22Rv1 (cell line): Measurements from ENCODE around the gene MYO1C.
"Not testable (repeated sequence)": the region's sequence is repeated elsewhere in the genome, so short reads cannot be mapped to it uniquely, and the experiment has no call there.

ENCODE experiments used
- H3K27ac ChIP-seq: fragments of 450-650 bp; 2 replicates; pipeline ENCODE4 v1.5.1; 2017
- CTCF ChIP-seq: fragments of 450-650 bp; IDR thresholded peaks from 2 replicates; pipeline ENCODE4 v1.5.1; 2017; ENCODE audit warnings: mild to moderate bottlenecking
- ZFX ChIP-seq: fragments of 450-650 bp; IDR thresholded peaks from 2 replicates; pipeline ENCODE4 v1.6.1; 2017; ENCODE audit warnings: antibody characterized with exemption, borderline replicate concordance

Gene MYO1C

DNA sequence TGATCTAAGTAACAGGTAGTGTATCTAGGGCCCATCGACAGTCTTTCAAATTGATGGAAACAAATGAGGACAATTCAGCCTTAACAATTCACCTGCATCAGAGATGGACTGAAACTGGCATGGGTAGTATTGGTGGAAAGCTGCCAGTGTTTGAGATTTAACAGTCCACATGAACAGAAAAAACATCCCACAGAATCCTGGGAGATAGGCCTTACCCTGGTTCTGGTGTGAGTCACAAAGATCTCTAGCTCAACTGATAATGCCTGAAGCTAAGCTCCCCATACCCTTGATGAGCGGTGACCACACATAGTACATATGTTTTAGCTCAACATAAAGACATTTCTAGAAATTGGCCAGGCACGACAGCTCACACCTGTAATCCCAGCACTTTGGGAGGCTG lies 58.3 kb downstream of the MYO1C start:
- TF ChIP-seq ZFX (no peak), CTCF (no peak)
- H3K27ac ChIP-seq = peak overlapping the region; percentile 17; the same call in 1 of the 2 replicates

- no peak overlapping the region for H3K27ac ChIP-seq
- TF ChIP-seq ZFX = no peak
- TF ChIP-seq CTCF = no peak
These were observed 60.8 kb downstream of the MYO1C start for GRCh38 chr17:1431631-1432104.

GRCh38 chr17:1423456-1424135 lies 68.9 kb downstream of the MYO1C start:
- H3K27ac ChIP-seq = no peak overlapping the region
- TF ChIP-seq CTCF (no peak), ZFX (no peak)

DNA sequence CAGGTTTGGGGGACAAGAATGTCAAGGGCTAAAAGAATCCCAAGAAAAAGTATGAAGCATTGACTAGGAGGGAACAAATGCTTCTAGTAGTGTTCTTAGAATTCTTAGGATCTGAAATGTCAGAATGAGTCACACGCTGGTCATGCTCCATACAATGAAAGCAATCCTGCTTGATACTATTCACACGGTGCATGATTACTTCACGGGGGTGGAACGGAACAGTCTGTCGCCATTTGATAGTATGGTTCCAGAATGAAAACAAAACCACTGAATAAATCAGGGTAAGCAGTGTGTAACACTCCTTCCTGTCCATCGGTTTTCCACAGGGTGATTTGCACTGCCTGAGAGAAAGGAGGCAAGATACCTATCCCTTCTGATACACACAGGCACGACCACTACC lies 69.6 kb downstream of the MYO1C start:
- no peak for TF ChIP-seq CTCF
- no peak for TF ChIP-seq ZFX
- H3K27ac ChIP-seq = no peak overlapping the region

DNA sequence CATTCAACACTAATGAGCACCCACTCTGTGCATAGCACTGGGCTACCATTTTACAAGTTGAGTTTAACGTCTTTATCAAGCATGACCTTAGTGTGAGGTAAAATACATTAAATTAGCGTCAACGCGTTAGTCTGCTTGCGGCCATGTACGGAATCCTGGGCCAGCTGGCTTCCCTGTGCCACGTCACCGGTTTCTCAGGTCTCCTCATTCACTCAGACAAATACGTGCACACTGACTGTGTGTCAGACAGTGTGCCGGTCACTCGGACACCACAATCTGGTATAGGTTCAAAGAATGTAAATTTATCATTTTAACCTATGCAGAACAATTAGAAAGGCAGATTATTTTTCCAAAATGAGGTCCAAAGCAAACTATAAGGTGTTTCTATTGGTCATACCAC lies 71.0 kb downstream of the MYO1C start:
- TF ChIP-seq ZFX (no peak), CTCF (no peak)

DNA sequence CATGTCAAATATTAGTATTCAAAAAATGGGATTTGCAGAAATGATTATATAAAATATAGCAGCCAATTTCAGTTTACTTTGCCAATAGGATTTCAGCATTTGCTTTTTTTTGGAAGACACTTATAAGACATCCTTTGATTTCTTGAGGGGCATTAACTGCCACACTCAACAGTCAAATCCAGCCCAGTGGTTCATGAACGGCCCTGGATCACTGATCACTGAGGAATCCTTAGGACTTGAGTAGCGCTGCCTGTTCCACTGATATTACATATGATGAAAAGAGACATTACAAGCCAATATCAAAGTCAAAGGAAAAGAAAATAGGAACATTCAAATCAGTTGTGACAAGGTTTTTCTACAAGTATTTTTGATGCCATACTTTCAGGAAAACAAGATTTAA lies 71.5 kb downstream of the MYO1C start:
- TF ChIP-seq ZFX = no peak
- no peak for TF ChIP-seq CTCF
- H3K27ac ChIP-seq = no peak overlapping the region

More for the DNA sequence above, 71.0 kb downstream of the MYO1C start:
- H3K27ac ChIP-seq = no peak overlapping the region

- TF ChIP-seq CTCF (no peak), ZFX (no peak)
- no peak overlapping the region for H3K27ac ChIP-seq
These were observed 72.3 kb downstream of the MYO1C start for GRCh38 chr17:1420163-1420562.

- H3K27ac ChIP-seq = not testable (repeated sequence)
These were observed 74.0 kb downstream of the MYO1C start for GRCh38 chr17:1418476-1418875.
